ENCODE measurements around the gene BPHL. TPM values are rescaled to one million over a fixed set of nuclear protein-coding genes. Genes with fewer than 3 reads are reported as not detected.

The BPHL gene
- total RNA-seq, 4 donors from 2014 or later: 10.1 to 26.0 (median 11.8) TPM

DNA sequence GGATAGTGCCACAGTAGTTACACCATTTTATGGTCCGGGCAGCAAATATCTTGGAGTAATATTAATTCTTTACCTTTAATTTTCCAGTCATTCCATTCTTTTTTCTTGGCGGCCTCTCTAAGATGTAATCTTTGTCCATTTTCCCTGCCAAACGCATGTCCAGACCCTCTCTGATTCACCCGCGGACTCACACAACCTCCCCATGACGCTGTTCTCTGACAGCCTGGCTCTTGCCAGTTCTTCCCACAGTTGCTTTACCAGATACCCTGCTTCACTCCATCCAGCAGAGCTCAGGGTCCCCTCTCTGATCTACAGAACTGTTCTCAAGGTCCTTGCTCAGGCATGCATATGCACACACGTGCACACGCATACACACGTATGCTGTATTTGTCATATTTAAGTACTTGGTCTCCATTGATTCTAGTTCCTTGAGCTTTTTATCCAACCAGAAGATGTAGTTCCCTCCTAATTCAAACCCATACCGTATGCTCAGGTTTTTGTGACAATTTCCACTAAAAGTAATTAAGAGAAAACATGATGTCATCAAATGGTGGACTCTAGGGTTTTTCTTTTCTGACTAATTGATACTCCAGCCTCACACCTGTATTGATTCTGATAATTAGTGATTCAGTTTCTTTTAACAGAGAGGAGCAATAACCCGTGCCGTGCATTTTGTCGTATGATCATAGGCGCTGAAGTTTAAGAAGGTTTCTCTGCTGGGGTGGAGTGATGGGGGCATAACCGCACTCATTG, 10.0 kb downstream of the BPHL start:
- intact Hi-C loops (cut with DNase I): loop anchor here (5.0 kb wide), 1 partner anchor 124 kb away; no protein-coding TSS in a partner anchor
- TF ChIP-seq, protein P1, sequence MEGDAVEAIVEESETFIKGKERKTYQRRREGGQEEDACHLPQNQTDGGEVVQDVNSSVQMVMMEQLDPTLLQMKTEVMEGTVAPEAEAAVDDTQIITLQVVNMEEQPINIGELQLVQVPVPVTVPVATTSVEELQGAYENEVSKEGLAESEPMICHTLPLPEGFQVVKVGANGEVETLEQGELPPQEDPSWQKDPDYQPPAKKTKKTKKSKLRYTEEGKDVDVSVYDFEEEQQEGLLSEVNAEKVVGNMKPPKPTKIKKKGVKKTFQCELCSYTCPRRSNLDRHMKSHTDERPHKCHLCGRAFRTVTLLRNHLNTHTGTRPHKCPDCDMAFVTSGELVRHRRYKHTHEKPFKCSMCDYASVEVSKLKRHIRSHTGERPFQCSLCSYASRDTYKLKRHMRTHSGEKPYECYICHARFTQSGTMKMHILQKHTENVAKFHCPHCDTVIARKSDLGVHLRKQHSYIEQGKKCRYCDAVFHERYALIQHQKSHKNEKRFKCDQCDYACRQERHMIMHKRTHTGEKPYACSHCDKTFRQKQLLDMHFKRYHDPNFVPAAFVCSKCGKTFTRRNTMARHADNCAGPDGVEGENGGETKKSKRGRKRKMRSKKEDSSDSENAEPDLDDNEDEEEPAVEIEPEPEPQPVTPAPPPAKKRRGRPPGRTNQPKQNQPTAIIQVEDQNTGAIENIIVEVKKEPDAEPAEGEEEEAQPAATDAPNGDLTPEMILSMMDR (IDR thresholded peaks at IDR 0.05): no peak
- TF ChIP-seq POLR2A (IDR thresholded peaks at IDR 0.05): no peak
- Histone ChIP-seq H3K36me3 (peaks cover 0 to 63% (median 7%) of the 10 kb centered on the region in 3 donors), H3K9me3 (no peaks in the 10 kb centered on the region), H3K4me1 (peaks cover 0 to 6% (median 0%) of the 10 kb centered on the region in 3 donors), H3K4me3 (no peak overlapping the region), H3K27ac (no peak overlapping the region), H3K27me3 (no peaks in the 10 kb centered on the region)
- 89 to 93% methylated on average over 15 of the region's 15 CpGs for WGBS, 2 donors
- DNase-seq: no peak

DNA sequence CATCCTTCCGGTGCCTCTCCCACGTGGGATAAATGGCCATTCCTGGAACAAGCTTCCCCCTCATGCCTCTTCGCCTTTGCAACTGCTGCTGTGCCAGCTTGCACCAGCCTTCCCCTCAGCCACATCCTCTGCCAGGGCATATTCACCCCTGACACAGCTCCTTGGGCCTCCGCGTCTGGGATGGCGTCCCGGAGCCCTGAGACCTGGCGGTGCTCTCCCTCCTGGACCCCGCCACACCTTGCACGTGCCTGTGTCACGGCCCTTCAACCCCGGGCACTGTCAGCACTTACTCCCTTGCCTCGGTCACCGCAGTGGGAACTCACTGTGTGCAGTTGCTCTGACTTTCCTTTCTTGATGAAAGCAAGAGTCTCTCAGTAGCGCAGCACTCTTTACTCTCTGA, 13.2 kb downstream of the BPHL start:
- intact Hi-C loops (cut with DNase I): no loop called here
- Histone ChIP-seq H3K36me3 (peaks cover 0 to 90% (median 7%) of the 10 kb centered on the region in 3 donors), H3K27me3 (no peaks in the 10 kb centered on the region), H3K27ac (no peak overlapping the region), H3K4me1 (no peaks in the 10 kb centered on the region), H3K9me3 (no peaks in the 10 kb centered on the region), H3K4me3 (no peak overlapping the region)
- TF ChIP-seq, protein P1 (IDR thresholded peaks at IDR 0.05): no peak
- no peak for TF ChIP-seq POLR2A (IDR thresholded peaks at IDR 0.05)
- no peak for DNase-seq
- 92 to 95% methylated on average over 13 to 15 of the region's 15 CpGs for WGBS, 2 donors

DNA sequence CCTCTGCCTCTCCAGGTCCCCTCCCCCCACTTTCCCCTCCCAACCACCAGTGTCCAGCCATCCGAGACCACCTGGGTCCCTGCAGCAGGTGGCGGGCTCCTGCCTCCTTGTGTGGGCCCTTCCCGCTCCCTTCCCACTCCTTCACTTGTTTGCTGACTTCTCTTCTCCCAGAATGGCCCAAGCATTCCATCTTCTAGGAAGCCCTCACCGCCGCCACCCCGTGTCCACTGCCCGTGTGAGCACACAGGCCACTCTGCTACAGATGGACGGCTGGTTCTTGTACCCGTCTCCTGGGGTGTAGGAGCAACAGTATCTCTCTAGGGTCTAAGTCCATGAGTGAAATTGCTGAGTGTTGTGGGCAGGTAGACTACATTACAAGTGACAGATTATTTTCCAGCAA, 15.0 kb downstream of the BPHL start:
- DNase-seq: no peak
- peaks cover 0 to 96% (median 7%) of the 10 kb centered on the region in 3 donors for H3K36me3 ChIP-seq
- intact Hi-C loops (cut with DNase I): no loop called here

DNA sequence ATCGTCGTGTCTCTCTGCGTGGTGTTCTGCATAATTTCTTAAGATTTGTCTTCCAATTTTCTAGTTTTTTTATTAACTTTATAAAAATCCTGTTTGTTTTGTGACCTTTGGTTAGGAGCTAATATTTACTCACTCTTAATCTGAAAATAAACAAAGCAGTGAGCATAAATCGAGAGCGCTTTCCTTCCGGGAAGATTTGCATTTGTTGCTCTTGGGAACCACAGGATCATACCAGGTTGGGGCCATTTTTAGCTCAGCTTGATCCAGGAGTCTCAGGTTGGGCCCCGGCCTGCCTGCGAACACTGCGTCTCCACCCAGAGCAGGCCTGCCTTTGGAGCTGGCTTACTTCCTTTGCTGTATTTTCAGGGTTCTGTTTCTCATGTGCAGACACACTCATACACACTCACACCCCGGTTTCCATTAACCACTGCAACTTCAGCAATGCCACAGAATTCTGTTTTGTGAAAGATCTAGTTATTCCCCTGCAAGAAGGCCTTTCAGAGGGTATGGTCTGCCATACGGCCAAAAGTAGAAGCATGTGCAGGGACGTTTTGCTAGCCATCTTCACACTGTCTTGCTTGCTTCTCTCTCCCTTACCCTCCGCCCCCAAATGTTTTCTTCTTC, 17.3 kb downstream of the BPHL start:
- no peak for DNase-seq
- Histone ChIP-seq H3K9me3 (no peaks in the 10 kb centered on the region), H3K4me3 (no peak overlapping the region), H3K36me3 (peaks cover 3 to 95% (median 3%) of the 10 kb centered on the region in 3 donors), H3K4me1 (peaks cover 5 to 20% (median 7%) of the 10 kb centered on the region in 3 donors), H3K27ac (no peak overlapping the region), H3K27me3 (no peaks in the 10 kb centered on the region)
- TF ChIP-seq, protein P1 (IDR thresholded peaks at IDR 0.05): no peak
- no peak for TF ChIP-seq POLR2A (IDR thresholded peaks at IDR 0.05)
- intact Hi-C loops (cut with DNase I): no loop called here
- 80 to 83% methylated on average over 13 of the region's 13 CpGs for WGBS, 2 donors

More for the DNA sequence above, 15.0 kb downstream of the BPHL start:
- 96 to 97% methylated on average over 6 to 9 of the region's 9 CpGs for WGBS, 2 donors
- no peaks in the 10 kb centered on the region for H3K27me3 ChIP-seq
- H3K27ac ChIP-seq: no peak overlapping the region
- no peak overlapping the region for H3K4me3 ChIP-seq
- H3K9me3 ChIP-seq: no peaks in the 10 kb centered on the region
- H3K4me1 ChIP-seq: peaks cover 0 to 4% (median 0%) of the 10 kb centered on the region in 3 donors
- TF ChIP-seq, protein P1 (IDR thresholded peaks at IDR 0.05): no peak
- no peak for TF ChIP-seq POLR2A (IDR thresholded peaks at IDR 0.05)

Measured in esophagus squamous epithelium (tissue), 5 donors.